GM19452 (cell line): ENCODE measurements around the gene ADAM15.

ENCODE experiments used
- ATAC-seq: cut with Tn5 transposase; IDR thresholded peaks from one replicate; pipeline ENCODE4 v1.9.1; 2021; ENCODE audit not compliant: unreplicated experiment

Gene ADAM15

GRCh38 chr1:155070721-155071569 lies 19.8 kb downstream of the ADAM15 start:
- no peak for ATAC-seq

GRCh38 chr1:155071701-155072100 lies 20.6 kb downstream of the ADAM15 start:
- no peak for ATAC-seq

DNA sequence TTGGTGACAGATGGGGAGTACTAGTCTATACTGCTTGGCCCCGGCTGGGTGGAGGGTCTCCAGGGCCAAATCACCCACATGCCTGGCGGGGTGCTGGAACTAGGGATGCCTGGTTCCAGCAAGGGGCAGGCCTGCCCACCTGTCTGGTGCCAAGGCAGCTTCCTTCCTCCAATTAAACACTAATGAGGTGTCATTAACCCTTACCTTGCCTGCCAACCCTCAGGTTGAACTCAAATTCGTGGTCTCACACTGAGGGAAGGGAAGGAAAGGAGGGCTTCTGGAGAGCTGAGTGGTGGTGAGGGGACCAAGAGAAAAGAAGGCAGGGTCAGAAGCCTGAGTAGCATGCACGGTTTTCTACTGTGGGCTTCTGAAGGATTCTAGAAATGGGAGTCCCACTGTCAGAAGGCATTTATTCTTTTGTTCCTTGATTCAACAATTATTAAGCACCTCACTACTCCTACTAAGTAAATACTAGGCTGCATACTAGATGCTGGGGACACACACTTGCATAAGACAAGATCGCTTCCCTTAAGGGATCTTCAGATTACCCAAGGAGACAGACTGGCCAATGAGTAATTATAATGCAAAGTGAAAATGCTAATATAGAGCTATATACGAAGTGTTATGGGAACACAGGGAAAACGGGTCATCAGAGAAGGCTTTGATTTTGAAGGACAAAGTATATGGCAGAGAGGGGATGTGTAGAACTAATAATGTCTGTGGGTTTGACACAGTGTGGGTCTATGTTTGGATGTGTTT lies 21.6 kb downstream of the ADAM15 start:
- no peak for ATAC-seq

DNA sequence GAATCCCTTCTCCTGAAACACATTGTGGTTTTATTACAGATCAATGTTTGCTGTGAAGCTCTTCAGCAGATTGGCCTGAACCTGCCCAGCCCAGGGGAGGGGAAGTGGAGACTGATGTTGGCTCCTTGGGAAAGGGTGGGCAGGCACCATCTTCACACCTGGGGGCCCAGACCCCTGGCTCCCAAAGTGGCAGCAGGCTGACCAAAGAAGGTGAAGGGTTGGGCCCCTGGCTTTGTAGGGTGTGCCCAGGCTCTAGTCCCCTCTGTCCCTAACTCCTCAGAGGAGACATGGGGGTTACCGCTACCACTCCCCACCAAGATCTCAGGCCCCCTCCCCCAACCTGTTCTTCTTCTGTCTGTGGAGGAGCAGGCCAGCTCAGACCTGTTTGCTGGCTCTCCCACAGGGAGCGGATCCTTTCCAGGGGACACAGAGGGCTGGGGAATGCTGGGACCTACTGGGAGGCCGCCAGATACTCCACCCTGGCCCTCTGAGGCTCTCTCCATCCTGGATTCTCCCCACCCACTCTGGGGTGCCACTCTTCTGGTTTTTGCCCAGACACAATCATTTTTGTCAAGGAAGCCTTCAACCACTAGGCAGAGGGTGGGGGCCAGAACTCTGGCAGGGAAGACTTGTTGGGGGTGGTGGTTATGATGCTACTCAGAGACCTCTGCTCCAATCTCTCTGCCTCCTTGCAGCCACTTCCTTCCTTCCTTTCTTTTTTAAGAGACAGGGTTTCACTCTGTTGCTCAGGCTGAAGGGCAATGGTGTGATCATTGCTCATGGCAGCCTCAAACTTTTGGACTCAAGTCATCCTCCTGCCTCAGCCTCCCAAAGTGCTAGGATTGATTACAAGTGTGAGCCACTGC lies 22.5 kb downstream of the ADAM15 start:
- no peak for ATAC-seq

GRCh38 chr1:155075535-155075934 lies 24.4 kb downstream of the ADAM15 start:
- ATAC-seq = no peak

DNA sequence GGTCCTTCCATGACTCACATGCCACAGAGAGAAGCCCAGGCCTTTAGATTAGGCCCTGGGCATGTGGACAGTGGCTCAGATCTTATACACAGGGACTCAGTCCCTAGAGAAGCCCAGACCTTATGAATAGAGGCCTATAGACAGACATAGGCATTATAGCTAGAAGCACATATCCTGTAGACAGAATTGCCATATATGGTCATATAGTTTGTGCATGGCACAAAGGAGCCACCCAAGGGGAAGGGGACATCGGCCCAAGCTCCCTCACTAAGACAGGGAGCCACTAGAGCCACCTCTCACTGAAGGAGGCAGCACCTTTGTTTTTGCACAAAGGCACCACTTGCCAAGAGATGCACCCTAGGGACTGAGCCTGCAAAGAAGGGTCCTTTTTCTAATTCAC lies 25.3 kb downstream of the ADAM15 start:
- ATAC-seq = no peak

DNA sequence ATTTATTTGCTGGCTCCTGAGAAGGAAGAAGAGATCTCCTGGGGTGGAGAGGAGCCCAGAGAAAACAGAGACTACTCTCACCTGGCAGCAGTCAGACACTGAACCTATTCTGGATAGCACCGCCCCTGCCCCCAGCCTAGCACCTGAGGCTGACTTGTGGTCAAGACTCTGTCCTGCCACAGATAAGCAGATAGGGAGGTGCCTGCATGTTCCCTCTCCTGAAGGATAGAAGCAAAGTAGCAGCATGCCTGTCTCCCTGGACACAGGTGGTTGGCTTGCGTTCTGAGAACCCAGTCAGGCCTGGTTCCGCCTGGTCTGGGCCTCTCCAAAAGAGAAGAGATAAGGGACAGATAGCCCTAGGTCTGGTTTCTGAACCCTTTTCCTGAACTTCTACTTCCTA lies 26.2 kb downstream of the ADAM15 start:
- no peak for ATAC-seq

- no peak for ATAC-seq
Observed at GRCh38 chr1:155077758-155078445, 26.8 kb downstream of the ADAM15 start.

GRCh38 chr1:155078469-155079209 lies 27.5 kb downstream of the ADAM15 start, which contains the start of gene EFNA3:
EFNA3 (plus strand) TSS chr1:155078837; CDS start chr1:155078942, 105 bp downstream.
- no peak for ATAC-seq

DNA sequence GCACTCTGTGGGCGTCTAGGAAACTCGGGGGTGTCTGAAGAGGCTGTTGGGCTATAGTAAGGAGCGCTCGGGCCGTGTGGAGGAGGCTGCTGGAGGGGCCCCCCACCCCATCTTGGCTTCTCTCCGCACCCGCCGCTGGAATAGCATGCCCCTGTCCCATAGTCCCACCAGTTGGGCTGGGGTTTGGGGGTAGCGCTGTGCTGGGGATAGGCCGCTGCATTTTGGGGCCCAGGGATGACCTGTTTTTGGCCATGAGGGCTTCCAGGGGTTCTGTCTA lies 28.0 kb downstream of the ADAM15 start:
- ATAC-seq = no peak

- ATAC-seq = no peak
Observed at GRCh38 chr1:155079487-155080311, 28.6 kb downstream of the ADAM15 start.

DNA sequence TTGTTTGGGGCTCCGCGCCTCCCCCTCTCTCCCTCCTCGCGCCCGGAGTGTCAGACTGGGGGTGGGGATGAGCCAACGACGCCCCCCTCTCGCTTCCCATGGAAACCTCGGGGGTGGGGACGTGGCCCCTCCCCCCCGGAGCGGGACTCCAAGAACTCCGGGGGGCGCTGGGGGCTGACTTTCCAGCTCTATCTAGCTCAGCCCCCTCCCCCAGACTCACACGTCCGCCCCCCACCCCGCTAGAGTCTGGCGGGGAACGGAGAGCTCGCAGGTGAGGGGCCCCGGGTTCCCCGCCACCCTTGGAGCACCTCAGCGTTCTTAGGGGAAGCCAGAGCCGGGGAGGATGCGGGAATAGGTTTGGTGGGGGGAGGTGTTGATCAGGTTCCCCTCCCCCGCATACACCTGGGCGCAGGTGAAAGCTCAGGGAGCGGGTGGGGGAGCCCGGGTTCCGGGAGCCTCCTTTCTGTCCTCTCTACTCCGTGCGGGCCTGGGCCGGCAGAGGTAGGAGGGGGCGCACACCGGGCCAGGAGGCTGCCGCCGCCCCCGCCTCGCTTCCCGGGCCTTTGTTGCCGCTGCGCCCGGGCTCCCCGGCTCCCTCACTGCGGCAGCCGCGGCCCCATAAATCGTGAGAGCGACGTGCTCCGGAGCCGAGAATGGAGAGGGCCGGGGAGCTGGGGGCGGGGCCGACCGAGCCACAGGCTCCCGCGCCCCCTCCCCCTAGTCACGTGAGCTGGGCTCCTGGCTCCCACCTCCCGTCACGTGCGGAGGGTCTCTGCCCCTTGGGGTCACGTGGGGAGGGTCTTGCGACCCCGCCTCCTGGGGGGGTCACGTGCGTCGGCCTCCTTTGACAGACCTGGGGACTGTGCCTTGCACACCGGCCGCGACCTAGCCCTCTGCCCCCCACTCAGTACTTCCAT lies 29.5 kb downstream of the ADAM15 start:
- ATAC-seq = no peak

DNA sequence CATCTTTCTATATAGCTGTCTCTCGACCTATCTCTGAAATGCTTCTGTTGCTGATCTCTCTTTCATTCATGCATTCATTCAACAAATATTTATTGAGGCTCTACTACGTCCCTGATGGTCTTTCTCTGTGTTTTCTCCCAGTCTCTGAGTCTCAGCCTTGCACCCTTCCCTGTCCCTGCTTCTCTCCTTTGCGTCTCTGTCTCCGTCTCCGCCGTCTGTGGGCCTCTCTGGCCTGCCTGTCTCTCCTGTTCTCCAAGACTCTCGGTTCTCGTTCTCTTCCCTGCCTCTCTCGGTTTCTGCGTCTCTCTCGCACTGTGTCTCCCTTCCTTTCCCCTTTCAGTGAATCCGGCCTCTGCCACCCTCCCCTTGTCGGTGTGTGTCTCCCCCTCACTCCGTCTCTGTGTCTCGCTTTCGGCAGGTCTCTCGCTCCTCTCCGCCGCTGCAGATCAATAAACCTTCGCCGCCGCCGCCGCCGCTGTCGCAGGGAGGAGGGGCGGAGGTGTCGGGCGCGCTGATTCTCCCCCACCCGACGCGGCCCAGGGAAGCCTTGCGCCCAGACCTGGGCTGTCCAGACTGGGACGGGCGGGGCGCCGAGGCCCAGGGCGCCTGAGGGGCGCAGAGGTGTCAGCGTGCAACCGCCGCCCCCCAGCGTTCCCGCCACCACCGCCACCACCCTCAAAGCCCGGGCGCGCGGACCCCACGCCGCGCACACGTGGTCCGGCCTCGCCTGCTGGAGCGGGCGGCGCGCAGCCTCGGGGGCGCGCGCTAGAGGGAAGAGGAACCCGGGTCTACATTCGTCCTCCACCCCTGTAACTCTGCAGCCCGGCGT lies 30.6 kb downstream of the ADAM15 start:
- ATAC-seq = no peak

- no peak for ATAC-seq
Observed at GRCh38 chr1:155082301-155083051, 31.4 kb downstream of the ADAM15 start.

GRCh38 chr1:155083052-155083541 lies 32.0 kb downstream of the ADAM15 start:
- no peak for ATAC-seq
